A549 treated with dexamethasone at 1 μM for 4 hours (cell line): ENCODE measurements around the gene FAM53C. TPM values are rescaled to one million over a fixed set of nuclear protein-coding genes. Genes with fewer than 3 reads are reported as not detected.

Source experiments
- total RNA-seq: library from RNA; stranded (reverse); fragments of 200-300 nt; extraction: Qiagen RNA extraction; gene quantifications from 5 replicates; pipeline ENCODE4 v1.2.3, GENCODE V29; 2022

The FAM53C gene
- 17.4 to 21.1 TPM (median 19.6 TPM) in 5 replicates for total RNA-seq

GRCh38 chr5:138337685-138338410, at the start of gene FAM53C:
Gene FAM53C, plus strand, starts transcription at chr5:138338266. Its CDS starts 3,070 bp downstream, at chr5:138341336.

GRCh38 chr5:138331449-138332368, 6.4 kb upstream of the FAM53C start, which contains the start of gene CDC25C:
Gene CDC25C, minus strand, starts transcription at chr5:138331804. Its CDS starts 624 bp downstream, at chr5:138331180.

DNA sequence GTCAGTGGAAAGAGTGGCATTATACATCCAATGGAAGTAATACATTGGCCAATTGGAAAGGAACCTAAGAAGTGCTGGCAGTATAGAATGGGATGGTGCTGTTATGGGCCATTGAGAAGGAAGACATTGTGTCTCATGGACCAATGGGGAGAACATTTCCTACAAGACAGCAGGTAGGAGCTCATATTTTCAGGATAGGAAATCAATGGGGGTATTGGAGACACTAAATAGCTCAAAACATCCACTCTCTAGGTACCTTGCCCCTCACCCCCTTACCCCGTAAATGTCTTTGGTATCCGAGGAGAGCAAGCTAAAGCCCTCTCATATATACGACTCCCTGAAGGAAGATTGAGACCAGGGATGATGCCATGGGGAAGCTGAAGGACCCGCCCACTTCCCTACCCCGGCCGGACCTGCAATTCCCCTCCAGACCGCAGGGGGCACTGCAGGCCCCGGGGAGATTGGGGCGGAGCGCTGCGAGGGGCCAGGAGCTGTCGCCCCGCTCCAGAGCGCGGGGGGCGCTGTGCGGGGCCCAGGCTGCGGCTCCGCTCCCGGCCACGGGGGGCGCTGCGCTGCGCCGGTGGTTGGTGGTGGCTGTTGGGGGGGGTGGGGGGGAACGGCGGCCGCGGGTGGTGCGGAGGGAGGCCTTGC, 14.1 kb downstream of the FAM53C start, which contains the start of gene KDM3B:
TSS of gene KDM3B (plus strand) at position 615 of the 651 bp plus-strand sequence. CDS start 111 bp downstream, outside the sequence.

Other genes with a start within 250 kb of the FAM53C start
- not detected in 5 replicates for gene NME5, start 198.8 kb upstream of the FAM53C start, total RNA-seq
- gene BRD8, start 159.6 kb upstream of the FAM53C start, total RNA-seq, result 42.4 to 49.1 TPM (median 46.3 TPM) in 5 replicates
- 38.7 to 44.6 TPM (median 41.8 TPM) in 5 replicates for gene KIF20A, start 159.2 kb upstream of the FAM53C start, total RNA-seq
- gene CDC23, start 124.9 kb upstream of the FAM53C start, total RNA-seq, result 23.2 to 30.2 TPM (median 28.1 TPM) in 5 replicates
- gene GFRA3, start 63.6 kb upstream of the FAM53C start, total RNA-seq, result 0.05 to 0.07 TPM in 2 of 5 replicates, not detected in the others
- gene CDC25C, start 6.5 kb upstream of the FAM53C start, total RNA-seq, result 9.0 to 11.0 TPM (median 9.7 TPM) in 5 replicates
- 38.3 to 45.6 TPM (median 43.9 TPM) in 5 replicates for gene KDM3B, start 14.4 kb downstream of the FAM53C start, total RNA-seq
- gene REEP2, start 100.8 kb downstream of the FAM53C start, total RNA-seq, result 6.2 to 7.7 TPM (median 6.7 TPM) in 5 replicates
- gene EGR1, start 127.2 kb downstream of the FAM53C start, total RNA-seq, result 8.6 to 14.0 TPM (median 11.8 TPM) in 5 replicates
- 135 to 153 TPM (median 139 TPM) in 5 replicates for gene ETF1, start 205.0 kb downstream of the FAM53C start, total RNA-seq
- 303 to 366 TPM (median 343 TPM) in 5 replicates for gene HSPA9, start 237.1 kb downstream of the FAM53C start, total RNA-seq